SU-DHL-6 (cell line): ENCODE measurements around the gene TMEM140.

Experiments
- H2AFZ ChIP-seq: fragments of 200-600 bp; sonication (generic); 2 replicates; pipeline ENCODE4 v1.6.1; 2014; ENCODE audit warnings: low read depth, mild to moderate bottlenecking, moderate library complexity, mixed read lengths, antibody characterized with exemption, low read length; ENCODE audit not compliant: severe bottlenecking
- H3F3A ChIP-seq: fragments of 200-600 bp; shearing (Covaris generic); 2 replicates; pipeline ENCODE4 v1.6.0; 2016; ENCODE audit warnings: antibody characterized with exemption, mild to moderate bottlenecking; ENCODE audit not compliant: insufficient read depth
- H3K27ac ChIP-seq: fragments of 200-600 bp; sonication (generic); 2 replicates; pipeline ENCODE4 v1.5.1; 2016; ENCODE audit warnings: low read depth, mild to moderate bottlenecking, low read length, moderate library complexity, mixed read lengths
- H3K27me3 ChIP-seq: fragments of 200-600 bp; sonication (generic), shearing (Covaris generic); 2 replicates; pipeline ENCODE4 v1.6.0; 2014; ENCODE audit warnings: mild to moderate bottlenecking, low read length
- H3K36me3 ChIP-seq: fragments of 200-600 bp; sonication (generic); 2 replicates; pipeline ENCODE4 v1.6.1; 2014; ENCODE audit warnings: mild to moderate bottlenecking, low read length, mixed read lengths
- H3K4me2 ChIP-seq: fragments of 300-600, 200-600 bp; shearing (Covaris generic), sonication (generic); 2 replicates; pipeline ENCODE4 v1.6.0; 2014; ENCODE audit warnings: low read length, low read depth, mild to moderate bottlenecking; ENCODE audit not compliant: poor library complexity, severe bottlenecking
- H3K4me3 ChIP-seq: fragments of 200-600 bp; sonication (generic); 2 replicates; pipeline ENCODE4 v1.5.1; 2014; ENCODE audit warnings: antibody characterized with exemption, low read length, mild to moderate bottlenecking, mixed read lengths; ENCODE audit not compliant: insufficient read depth, poor library complexity, severe bottlenecking
- H3K79me2 ChIP-seq: fragments of 200-600 bp; sonication (generic); 2 replicates; pipeline ENCODE4 v1.6.1; 2014; ENCODE audit warnings: mild to moderate bottlenecking, low read length, moderate library complexity; ENCODE audit not compliant: insufficient read depth
- H3K9ac ChIP-seq: fragments of 200-600 bp; sonication (generic); 2 replicates; pipeline ENCODE4 v1.7.0; 2014; ENCODE audit warnings: mild to moderate bottlenecking, low read length
- H3K9me2 ChIP-seq: fragments of 200-600 bp; sonication (generic); replicated peaks from 2 replicates; pipeline ENCODE4 v1.6.1; 2014; ENCODE audit warnings: low read length; ENCODE audit not compliant: insufficient read depth
- H3K9me3 ChIP-seq: fragments of 200-600 bp; sonication (generic); 2 replicates; pipeline ENCODE4 v1.6.1; 2014; ENCODE audit warnings: low read length, mixed read lengths; ENCODE audit not compliant: insufficient read depth
- H4K20me1 ChIP-seq: fragments of 200-600 bp; sonication (generic); 2 replicates; pipeline ENCODE4 v1.6.1; 2014; ENCODE audit warnings: low read depth, mild to moderate bottlenecking, antibody characterized with exemption, low read length, moderate library complexity, mixed read lengths
- EZH2phosphoT487 ChIP-seq: fragments of 200-600 bp; sonication (generic), shearing (Covaris generic); conservative IDR thresholded peaks from 2 replicates; pipeline ENCODE4 v1.6.1; 2018; ENCODE audit warnings: mild to moderate bottlenecking, antibody characterized with exemption, low read length, moderate library complexity, mixed read lengths
- TF ChIP-seq, protein P1 (sequence below): fragments of 200-600 bp; sonication (generic); IDR thresholded peaks from one replicate; pipeline ENCODE4 v1.5.1; 2017; ENCODE audit warnings: antibody characterized with exemption, mild to moderate bottlenecking, low read length, moderate library complexity; ENCODE audit not compliant: insufficient read depth, poor library complexity, severe bottlenecking

Gene TMEM140

DNA sequence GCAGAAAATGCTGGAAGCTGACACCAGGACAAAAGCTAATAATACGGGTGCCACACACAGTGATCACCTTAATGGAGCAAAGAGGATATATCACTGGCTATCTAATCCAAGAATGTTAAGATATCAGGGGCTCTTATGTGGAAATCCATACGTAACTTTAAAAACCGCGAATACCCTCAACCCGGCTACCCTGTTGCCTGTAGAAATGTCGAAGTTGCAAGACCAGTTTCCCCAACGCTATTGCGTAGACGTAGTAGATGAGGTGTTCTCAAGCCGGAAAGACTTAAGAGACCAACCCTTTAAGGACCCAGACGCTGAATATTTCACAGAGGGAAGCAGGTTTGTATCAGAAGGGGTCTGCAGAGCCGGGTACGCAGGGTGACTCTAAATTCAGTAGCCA, 30.5 kb downstream of the TMEM140 start:
- Histone ChIP-seq H3F3A (no peaks in the 10 kb centered on the region), H3K27me3 (no peaks in the 10 kb centered on the region), H3K4me3 (no peak overlapping the region), H3K9ac (no peak overlapping the region), H3K36me3 (peaks cover 5% of the 10 kb centered on the region; the same call in 1 of the 2 replicates), H3K4me2 (no peak overlapping the region), H3K79me2 (no peaks in the 10 kb centered on the region), H3K9me2 (no peaks in the 10 kb centered on the region), H3K27ac (no peak overlapping the region), H4K20me1 (no peaks in the 10 kb centered on the region), H2AFZ (no peak overlapping the region), H3K9me3 (peaks cover 28% of the 10 kb centered on the region; the same call in 1 of the 2 replicates)
- no peak for TF ChIP-seq EZH2phosphoT487
- TF ChIP-seq, protein P1, sequence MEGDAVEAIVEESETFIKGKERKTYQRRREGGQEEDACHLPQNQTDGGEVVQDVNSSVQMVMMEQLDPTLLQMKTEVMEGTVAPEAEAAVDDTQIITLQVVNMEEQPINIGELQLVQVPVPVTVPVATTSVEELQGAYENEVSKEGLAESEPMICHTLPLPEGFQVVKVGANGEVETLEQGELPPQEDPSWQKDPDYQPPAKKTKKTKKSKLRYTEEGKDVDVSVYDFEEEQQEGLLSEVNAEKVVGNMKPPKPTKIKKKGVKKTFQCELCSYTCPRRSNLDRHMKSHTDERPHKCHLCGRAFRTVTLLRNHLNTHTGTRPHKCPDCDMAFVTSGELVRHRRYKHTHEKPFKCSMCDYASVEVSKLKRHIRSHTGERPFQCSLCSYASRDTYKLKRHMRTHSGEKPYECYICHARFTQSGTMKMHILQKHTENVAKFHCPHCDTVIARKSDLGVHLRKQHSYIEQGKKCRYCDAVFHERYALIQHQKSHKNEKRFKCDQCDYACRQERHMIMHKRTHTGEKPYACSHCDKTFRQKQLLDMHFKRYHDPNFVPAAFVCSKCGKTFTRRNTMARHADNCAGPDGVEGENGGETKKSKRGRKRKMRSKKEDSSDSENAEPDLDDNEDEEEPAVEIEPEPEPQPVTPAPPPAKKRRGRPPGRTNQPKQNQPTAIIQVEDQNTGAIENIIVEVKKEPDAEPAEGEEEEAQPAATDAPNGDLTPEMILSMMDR: no peak

GRCh38 chr7:135179321-135179925, 31.6 kb downstream of the TMEM140 start:
- Histone ChIP-seq H4K20me1 (no peaks in the 10 kb centered on the region), H3K36me3 (peaks cover 5% of the 10 kb centered on the region; the same call in 1 of the 2 replicates), H3F3A (no peaks in the 10 kb centered on the region), H3K27ac (no peak overlapping the region), H3K4me3 (no peak overlapping the region), H3K4me2 (no peak overlapping the region), H2AFZ (no peak overlapping the region), H3K9ac (no peak overlapping the region), H3K79me2 (no peaks in the 10 kb centered on the region), H3K27me3 (no peaks in the 10 kb centered on the region), H3K9me2 (no peaks in the 10 kb centered on the region), H3K9me3 (peaks cover 28% of the 10 kb centered on the region; the same call in 1 of the 2 replicates)
- TF ChIP-seq EZH2phosphoT487: no peak
- TF ChIP-seq, protein P1: no peak

GRCh38 chr7:135180122-135180521, 32.2 kb downstream of the TMEM140 start:
- no peaks in the 10 kb centered on the region for H4K20me1 ChIP-seq
- H3K9me2 ChIP-seq: no peaks in the 10 kb centered on the region
- H3F3A ChIP-seq: no peaks in the 10 kb centered on the region
- H3K9me3 ChIP-seq: peaks cover 28% of the 10 kb centered on the region; the same call in 1 of the 2 replicates
- no peak for TF ChIP-seq EZH2phosphoT487
- TF ChIP-seq, protein P1: no peak
- no peak overlapping the region for H3K4me3 ChIP-seq
- H3K27ac ChIP-seq: no peak overlapping the region
- H3K79me2 ChIP-seq: no peaks in the 10 kb centered on the region
- H3K9ac ChIP-seq: no peak overlapping the region
- no peak overlapping the region for H2AFZ ChIP-seq
- no peak overlapping the region for H3K4me2 ChIP-seq
- H3K27me3 ChIP-seq: no peaks in the 10 kb centered on the region
- peaks cover 5% of the 10 kb centered on the region; the same call in 1 of the 2 replicates for H3K36me3 ChIP-seq
